Neuronal stem cell (in vitro differentiated cells): Measurements from ENCODE around the gene C3.

Experiments
- DNase-seq: peaks from one replicate; pipeline ENCODE4 v3.0.0-alpha.2; 2013; ENCODE audit warnings: low spot score
- H2AFZ ChIP-seq: one replicate; pipeline ENCODE4 v1.6.1; 2013; ENCODE audit warnings: mild to moderate bottlenecking, low read length, inconsistent platforms
- H2AK5ac ChIP-seq: 2 replicates; pipeline ENCODE4 v1.6.1; 2013; ENCODE audit warnings: low read depth, mild to moderate bottlenecking, inconsistent platforms, low read length, moderate library complexity, mixed read lengths
- H2BK120ac ChIP-seq: 2 replicates; pipeline ENCODE4 v1.6.1; 2013; ENCODE audit warnings: low read depth, mild to moderate bottlenecking, inconsistent platforms, low read length, moderate library complexity, mixed read lengths
- H2BK12ac ChIP-seq: one replicate; pipeline ENCODE4 v1.6.1; 2013; ENCODE audit warnings: low read length, inconsistent platforms
- H2BK15ac ChIP-seq: 2 replicates; pipeline ENCODE4 v1.6.1; 2013; ENCODE audit warnings: mild to moderate bottlenecking, low read length, inconsistent platforms, mixed read lengths
- H2BK5ac ChIP-seq: one replicate; pipeline ENCODE4 v1.6.1; 2013; ENCODE audit warnings: inconsistent platforms, mild to moderate bottlenecking, low read length, moderate library complexity
- H3K14ac ChIP-seq: one replicate; pipeline ENCODE4 v1.6.1; 2013; ENCODE audit warnings: low read length, inconsistent platforms
- H3K18ac ChIP-seq: 2 replicates; pipeline ENCODE4 v1.6.1; 2013; ENCODE audit warnings: low read length, inconsistent platforms
- H3K23ac ChIP-seq: 2 replicates; pipeline ENCODE4 v1.6.1; 2013; ENCODE audit warnings: low read depth, mild to moderate bottlenecking, mixed read lengths, low read length, inconsistent platforms; ENCODE audit not compliant: poor library complexity
- H3K27ac ChIP-seq: replicated peaks from 3 replicates; pipeline ENCODE4 v1.5.1; 2013; ENCODE audit warnings: low read length, inconsistent platforms
- H3K27me3 ChIP-seq, 3 experiments: 2 replicates each; pipeline ENCODE4 v1.6.1; 2013; ENCODE audit warnings: low read length in 3 of 3, mild to moderate bottlenecking in 2 of 3, inconsistent platforms in 1 of 3, low read depth in 1 of 3, mixed read lengths in 1 of 3, moderate library complexity in 1 of 3; ENCODE audit not compliant: control insufficient read depth in 3 of 3, insufficient read depth in 3 of 3
- H3K36me3 ChIP-seq, 2 donors: replicated peaks in 1 of 2; 2 replicates each; pipeline ENCODE4 v1.6.1; 2013; ENCODE audit warnings: low read length in 2 of 2; ENCODE audit not compliant: control insufficient read depth in 2 of 2, insufficient read depth in 2 of 2
- H3K4ac ChIP-seq: 2 replicates; pipeline ENCODE4 v1.6.1; 2013; ENCODE audit warnings: inconsistent platforms, mild to moderate bottlenecking, low read length, moderate library complexity
- H3K4me1 ChIP-seq, 2 donors: 1 replicate in 1 of 2; 2 replicates in 1 of 2; pipeline ENCODE4 v1.6.1; 2013; ENCODE audit warnings: low read length in 2 of 2, low read depth in 1 of 2; ENCODE audit not compliant: control insufficient read depth in 2 of 2, insufficient read depth in 1 of 2
- H3K4me2 ChIP-seq: one replicate; pipeline ENCODE4 v1.6.1; 2013; ENCODE audit warnings: mild to moderate bottlenecking, low read length, inconsistent platforms; ENCODE audit not compliant: insufficient read depth, poor library complexity, severe bottlenecking
- H3K4me3 ChIP-seq, 2 donors: 2 replicates each; pipeline ENCODE4 v1.5.1; 2013; ENCODE audit warnings: low read length in 2 of 2, mild to moderate bottlenecking in 2 of 2, inconsistent platforms in 1 of 2, moderate library complexity in 1 of 2
- H3K79me1 ChIP-seq: one replicate; pipeline ENCODE4 v1.6.1; 2013; ENCODE audit warnings: low read depth, mild to moderate bottlenecking, inconsistent platforms, low read length, moderate library complexity
- H3K9ac ChIP-seq: one replicate; pipeline ENCODE4 v1.6.1; 2013; ENCODE audit warnings: mild to moderate bottlenecking, low read depth, low read length, inconsistent platforms; ENCODE audit not compliant: poor library complexity
- H3K9me3 ChIP-seq, 2 donors: replicated peaks in 1 of 2; 2 replicates each; pipeline versions ENCODE3 to v1.6.1; 2013; ENCODE audit warnings: low read length in 2 of 2, mild to moderate bottlenecking in 2 of 2, inconsistent platforms in 1 of 2, low read depth in 1 of 2, mixed read lengths in 1 of 2, moderate library complexity in 1 of 2; ENCODE audit not compliant: control insufficient read depth in 2 of 2, insufficient read depth in 1 of 2
- H4K8ac ChIP-seq: one replicate; pipeline ENCODE4 v1.6.1; 2013; ENCODE audit warnings: low read depth, mild to moderate bottlenecking, inconsistent platforms, low read length, moderate library complexity
- H4K91ac ChIP-seq: one replicate; pipeline ENCODE4 v1.6.1; 2013; ENCODE audit warnings: low read length, low read depth, mild to moderate bottlenecking, inconsistent platforms; ENCODE audit not compliant: poor library complexity
- whole genome bisulfite sequencing, 2 donors: extraction: QIAGEN DNeasy Blood & Tissue Kit; methylation state at CpG; one replicate each; pipeline ENCODE4 v1.1.7; 2013; ENCODE audit warnings: missing lambda C conversion rate in 2 of 2, mixed read lengths in 1 of 2; ENCODE audit not compliant: insufficient read length in 2 of 2, insufficient replicate concordance in 1 of 2; ENCODE audit errors: extremely low coverage in 2 of 2; 5-methylcytosine and 5-hydroxymethylcytosine counted together

The C3 gene

DNA sequence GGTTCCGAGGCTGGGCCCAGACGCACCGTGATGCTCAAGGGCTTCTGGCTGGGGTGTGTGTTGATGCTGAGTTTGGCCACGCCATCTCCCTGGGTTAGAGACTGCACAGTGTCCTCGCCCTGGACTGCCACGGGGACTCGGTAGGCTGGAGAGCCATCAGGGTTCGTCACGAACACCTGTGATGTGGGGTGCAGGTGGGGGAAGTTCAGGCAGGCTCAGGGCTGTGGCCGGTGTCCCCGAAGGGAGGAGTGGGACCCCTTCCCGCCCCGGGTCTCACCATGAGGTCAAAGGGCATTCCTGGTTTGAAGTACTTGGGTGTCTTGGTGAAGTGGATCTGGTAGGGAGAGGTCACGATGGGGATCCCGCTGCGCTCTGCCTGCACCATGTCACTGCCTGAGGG lies 8.2 kb downstream of the C3 start:
- H2AK5ac ChIP-seq: no peak overlapping the region
- no peak overlapping the region for H3K18ac ChIP-seq
- H3K9ac ChIP-seq: peak overlapping the region; percentile 30
- H3K4me1 ChIP-seq: no peaks in the 10 kb centered on the region
- no peak overlapping the region for H3K14ac ChIP-seq
- H3K27me3 ChIP-seq: peaks cover 0 to 41% (median 28%) of the 10 kb centered on the region in 3 experiments
- H4K91ac ChIP-seq: no peak overlapping the region
- H3K27ac ChIP-seq: no peak overlapping the region
- H2BK12ac ChIP-seq: no peak overlapping the region
- no peaks in the 10 kb centered on the region for H3K36me3 ChIP-seq
- H3K9me3 ChIP-seq: peaks cover 0 to 4% of the 10 kb centered on the region in 2 donors
- peak overlapping the region; percentile 50 for H2BK120ac ChIP-seq
- no peak overlapping the region for H3K4me3 ChIP-seq
- DNase-seq: no peak
- no peak overlapping the region for H2AFZ ChIP-seq
- H3K4ac ChIP-seq: no peak overlapping the region
- H4K8ac ChIP-seq: no peak overlapping the region
- no peak overlapping the region for H3K4me2 ChIP-seq
- H3K79me1 ChIP-seq: peaks cover under 1% of the 10 kb centered on the region
- WGBS, 2 donors: no CpG with 5 or more reads among the region's 16 CpGs
- no peak overlapping the region for H3K23ac ChIP-seq
- H2BK15ac ChIP-seq: no peak overlapping the region
- H2BK5ac ChIP-seq: no peak overlapping the region

DNA sequence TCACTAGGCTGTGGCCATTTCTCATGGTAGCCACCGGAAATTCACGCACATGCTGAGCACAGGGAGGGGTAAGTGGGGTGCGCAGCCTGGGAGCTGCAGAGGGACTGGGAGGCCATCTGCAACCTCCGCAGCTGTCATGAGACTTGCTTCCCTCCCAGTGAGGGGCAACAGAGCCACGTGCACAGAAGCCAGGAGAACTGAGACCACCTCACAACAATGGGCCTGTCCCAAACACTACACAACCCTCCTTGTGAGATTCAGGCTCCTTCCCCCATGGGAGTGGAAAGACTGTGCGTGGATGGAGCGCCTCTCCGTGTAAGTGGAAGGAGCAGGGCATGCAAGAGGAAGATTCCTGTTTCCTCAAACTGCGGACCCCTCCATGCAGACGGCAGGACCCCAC lies 8.8 kb downstream of the C3 start:
- no peak overlapping the region for H2BK15ac ChIP-seq
- peaks cover 0 to 41% (median 28%) of the 10 kb centered on the region in 3 experiments for H3K27me3 ChIP-seq
- DNase-seq: no peak
- no peak overlapping the region for H2AK5ac ChIP-seq
- no peak overlapping the region for H3K23ac ChIP-seq
- H3K36me3 ChIP-seq: no peaks in the 10 kb centered on the region
- no peak overlapping the region for H3K4ac ChIP-seq
- no CpG with 5 or more reads among the region's 10 CpGs for WGBS, 2 donors
- no peaks in the 10 kb centered on the region for H3K4me1 ChIP-seq
- no peak overlapping the region for H4K8ac ChIP-seq
- peaks cover 0 to 4% of the 10 kb centered on the region in 2 donors for H3K9me3 ChIP-seq
- no peak overlapping the region for H3K14ac ChIP-seq
- no peak overlapping the region for H3K4me2 ChIP-seq
- H3K9ac ChIP-seq: no peak overlapping the region
- H2BK120ac ChIP-seq: no peak overlapping the region
- H3K4me3 ChIP-seq: no peak overlapping the region
- H2BK5ac ChIP-seq: no peak overlapping the region
- no peak overlapping the region for H3K27ac ChIP-seq
- H4K91ac ChIP-seq: no peak overlapping the region
- H2AFZ ChIP-seq: no peak overlapping the region
- H3K79me1 ChIP-seq: no peaks in the 10 kb centered on the region
- no peak overlapping the region for H2BK12ac ChIP-seq
- peak overlapping the region; percentile 33 for H3K18ac ChIP-seq

DNA sequence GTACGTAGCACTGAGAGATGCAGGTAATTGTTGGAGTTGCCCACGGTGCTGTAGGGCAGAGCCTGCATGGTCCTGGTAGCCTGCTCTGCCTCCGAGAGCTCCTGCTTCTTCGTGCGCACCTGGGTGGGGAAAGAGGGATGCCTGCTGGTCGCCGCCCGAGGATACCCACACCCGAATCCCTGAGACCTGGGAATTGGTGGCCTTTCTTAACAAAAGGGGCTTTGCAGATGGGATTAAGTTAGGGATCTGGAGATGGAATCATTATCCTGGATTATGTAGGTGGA lies 9.4 kb downstream of the C3 start:
- Histone ChIP-seq H2BK15ac (peak overlapping the region; percentile 63), H4K8ac (no peak overlapping the region), H2BK12ac (no peak overlapping the region), H3K14ac (no peak overlapping the region), H3K27me3 (peaks cover 0 to 41% (median 28%) of the 10 kb centered on the region in 3 experiments), H3K4me1 (no peaks in the 10 kb centered on the region), H3K23ac (no peak overlapping the region), H3K9ac (no peak overlapping the region), H3K36me3 (no peaks in the 10 kb centered on the region), H2AK5ac (peak overlapping the region; percentile 81), H3K9me3 (peaks cover 0 to 4% of the 10 kb centered on the region in 2 donors), H4K91ac (no peak overlapping the region), H3K4me2 (no peak overlapping the region), H2BK120ac (no peak overlapping the region), H3K79me1 (no peaks in the 10 kb centered on the region), H3K18ac (peak overlapping the region; percentile 11), H3K4me3 (no peak overlapping the region), H3K27ac (no peak overlapping the region), H2AFZ (peak overlapping the region; percentile 29), H2BK5ac (no peak overlapping the region), H3K4ac (no peak overlapping the region)
- WGBS, 2 donors: no CpG with 5 or more reads among the region's 9 CpGs
- no peak for DNase-seq

DNA sequence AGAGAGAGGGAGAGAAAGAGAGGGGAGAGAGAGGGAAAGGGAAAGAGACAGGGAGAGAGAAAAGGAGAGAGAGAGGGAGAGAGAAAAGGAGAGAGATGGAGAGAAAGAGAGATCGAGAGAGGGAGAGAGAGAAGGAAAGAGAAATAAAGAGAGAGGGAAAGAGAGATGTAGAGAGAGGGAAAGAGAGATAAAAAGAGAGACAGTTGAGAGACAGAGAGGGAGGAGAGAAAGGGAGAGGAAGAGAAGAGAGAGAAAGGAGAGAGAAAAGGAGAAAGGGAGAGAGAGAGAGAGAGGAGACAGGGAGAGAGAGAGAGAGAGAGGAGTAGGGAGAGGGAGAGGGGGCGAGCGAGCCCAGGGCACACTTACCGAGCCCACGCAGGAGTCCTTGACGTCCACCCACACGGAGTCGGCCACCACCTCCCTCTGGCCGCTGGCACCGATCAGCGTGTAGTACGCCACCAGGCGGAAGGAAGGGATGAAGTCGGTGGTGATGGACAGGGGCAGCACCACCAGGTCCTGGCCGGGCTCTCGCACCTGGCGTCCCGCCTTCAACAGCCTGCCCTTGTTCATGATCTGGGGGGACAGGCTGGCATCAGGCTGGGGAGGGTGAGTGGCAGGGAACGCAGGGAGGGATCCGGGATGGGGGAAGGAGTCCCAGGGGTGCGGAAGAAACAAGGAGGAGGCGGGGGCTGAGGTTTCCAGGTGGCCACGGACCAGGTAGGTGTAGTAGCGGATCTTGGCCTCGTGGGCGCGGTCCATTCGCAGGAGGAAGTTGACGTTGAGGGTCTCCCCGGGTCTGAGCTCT lies 10.0 kb downstream of the C3 start:
- peak overlapping the region; percentile 44 for H3K23ac ChIP-seq
- no peak overlapping the region for H4K8ac ChIP-seq
- H3K27ac ChIP-seq: no peak overlapping the region
- H2BK120ac ChIP-seq: no peak overlapping the region
- peak overlapping the region; percentile 81 for H2AK5ac ChIP-seq
- no peak overlapping the region for H3K4ac ChIP-seq
- H3K27me3 ChIP-seq: peaks cover 0 to 41% (median 28%) of the 10 kb centered on the region in 3 experiments
- H3K4me3 ChIP-seq: no peak overlapping the region
- H3K4me1 ChIP-seq: no peaks in the 10 kb centered on the region
- 100% methylated on average over 1 of the region's 30 CpGs; no CpG with 5 or more reads in 1 of the 2 donors for WGBS, 2 donors
- H3K36me3 ChIP-seq: no peaks in the 10 kb centered on the region
- H3K9me3 ChIP-seq: peaks cover 0 to 4% of the 10 kb centered on the region in 2 donors
- no peak overlapping the region for H3K14ac ChIP-seq
- H2BK12ac ChIP-seq: no peak overlapping the region
- H2AFZ ChIP-seq: peak overlapping the region; percentile 29
- peak overlapping the region; percentile 11 for H3K18ac ChIP-seq
- H3K9ac ChIP-seq: no peak overlapping the region
- H4K91ac ChIP-seq: no peak overlapping the region
- no peak for DNase-seq
- no peak overlapping the region for H3K4me2 ChIP-seq
- no peak overlapping the region for H2BK5ac ChIP-seq
- H3K79me1 ChIP-seq: no peaks in the 10 kb centered on the region
- H2BK15ac ChIP-seq: peak overlapping the region; percentile 63
